Activated CD4-positive, alpha-beta T cell treated with anti-CD3 and anti-CD28 coated beads, Interleukin-10, Interleukin-2, amounts not matched to agents 100 ng/mL and 50 ng/mL, durations not matched to agents 16 hours and 8 hours (primary cell): ENCODE data around the gene CLCN3.
"Not testable (repeated sequence)": the region's sequence is repeated elsewhere in the genome, so short reads cannot be mapped to it uniquely, and the experiment has no call there.

Source experiments
- DNase-seq: peaks from one replicate; pipeline ENCODE4 v3.0.0-alpha.2; 2020

CLCN3 gene

DNA sequence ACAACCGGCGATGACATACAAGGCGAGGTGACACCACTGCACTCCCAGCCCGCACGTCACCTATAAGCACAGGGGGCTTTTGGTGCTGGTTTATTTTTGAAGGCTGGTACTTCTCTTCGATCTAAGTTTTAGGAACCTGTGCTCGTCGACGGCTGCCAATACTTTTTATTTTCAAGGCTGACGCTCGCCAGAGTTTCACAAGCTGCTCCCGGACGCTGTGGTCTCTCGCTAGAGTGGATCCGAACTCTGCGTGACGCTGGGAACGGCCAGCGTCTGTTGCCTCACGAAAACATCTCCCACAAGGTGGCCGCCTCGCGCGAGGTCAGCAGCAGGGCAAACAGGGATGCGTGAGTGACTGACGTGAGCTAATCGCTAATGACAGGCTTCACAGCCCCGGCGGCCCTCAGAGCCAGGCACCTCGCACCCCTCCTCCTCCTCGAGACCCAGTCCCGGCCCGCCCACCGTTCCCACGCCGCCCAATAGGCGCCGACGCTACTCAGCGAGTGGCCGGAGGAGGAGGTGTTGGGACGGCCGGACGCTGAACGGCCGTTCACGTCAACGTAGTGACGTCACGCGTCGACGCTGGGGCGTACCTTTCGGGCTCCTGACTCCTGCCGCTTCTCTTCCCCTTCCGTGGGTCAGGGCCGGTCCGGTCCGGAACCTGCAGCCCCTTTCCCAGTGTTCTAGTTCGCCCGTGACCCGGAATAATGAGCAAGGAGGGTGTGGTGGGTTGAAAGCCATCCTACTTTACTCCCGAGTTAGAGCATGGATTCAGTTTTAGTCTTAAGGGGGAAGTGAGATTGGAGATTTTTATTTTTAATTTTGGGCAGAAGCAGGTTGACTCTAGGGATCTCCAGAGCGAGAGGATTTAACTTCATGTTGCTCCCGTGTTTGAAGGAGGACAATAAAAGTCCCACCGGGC lies at the start of gene CLCN3:
Gene CLCN3 (plus strand): TSS at position 621 of the 922 bp plus-strand sequence. CDS start 15,351 bp downstream, outside the sequence.
- DNase-seq: peak; percentile 98

DNA sequence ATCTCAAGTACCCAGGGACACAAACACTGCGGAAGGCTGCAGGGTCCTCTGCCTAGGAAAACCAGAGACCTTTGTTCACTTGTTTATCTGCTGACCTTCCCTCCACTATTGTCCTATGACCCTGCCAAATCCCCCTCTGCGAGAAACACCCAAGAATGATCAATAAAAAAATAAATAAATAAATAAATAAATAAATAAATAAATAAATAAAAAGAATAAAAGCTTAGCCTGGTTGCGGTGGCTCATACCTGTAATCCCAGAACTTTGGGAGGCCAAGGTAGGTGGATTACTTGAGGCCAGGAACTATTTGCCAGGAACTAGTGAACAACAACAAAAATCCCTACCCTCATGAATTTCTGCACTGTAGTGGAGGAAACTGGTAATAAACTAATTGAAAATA lies 49.4 kb upstream of the CLCN3 start:
- not testable (repeated sequence) for DNase-seq

DNA sequence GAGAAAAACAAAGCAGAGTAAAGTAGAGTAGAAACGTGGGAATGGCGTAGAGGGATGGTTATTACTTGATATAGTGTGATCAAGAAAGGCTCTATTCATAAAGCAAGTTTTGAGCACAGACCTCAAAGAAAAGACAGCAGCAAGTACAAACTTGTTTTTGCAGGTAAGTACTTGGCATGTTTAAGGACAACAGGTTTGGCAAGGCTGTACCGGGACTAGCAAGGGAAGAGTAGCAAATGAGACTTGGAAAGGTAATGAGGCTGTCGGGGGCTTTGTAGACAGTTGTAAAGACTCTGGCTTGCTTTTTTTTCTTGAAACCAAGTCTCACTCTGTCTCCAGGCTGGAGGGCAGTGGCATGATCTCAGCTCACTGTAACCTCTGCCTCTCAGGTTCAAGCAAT lies 48.9 kb upstream of the CLCN3 start:
- DNase-seq: no peak

DNA sequence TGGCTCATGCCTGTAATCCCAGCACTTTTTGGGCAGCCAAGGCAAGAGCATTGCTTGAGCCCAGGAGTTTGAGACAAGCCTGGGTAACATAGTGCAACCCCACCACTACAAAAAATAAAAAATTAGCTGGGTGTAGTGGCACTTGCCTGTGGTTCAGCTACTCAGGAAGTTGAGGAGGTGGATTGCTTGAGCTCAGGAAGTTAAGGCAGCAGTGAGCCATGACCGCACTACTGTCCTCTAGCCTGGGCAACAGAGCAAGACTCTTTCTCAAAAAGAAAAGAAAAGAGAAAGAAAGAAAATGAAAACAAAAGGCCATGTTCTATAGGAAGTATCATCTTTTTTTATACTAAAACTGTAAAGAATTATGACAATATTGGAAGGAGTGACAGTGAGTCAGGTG lies 46.5 kb upstream of the CLCN3 start:
- DNase-seq: no peak

DNA sequence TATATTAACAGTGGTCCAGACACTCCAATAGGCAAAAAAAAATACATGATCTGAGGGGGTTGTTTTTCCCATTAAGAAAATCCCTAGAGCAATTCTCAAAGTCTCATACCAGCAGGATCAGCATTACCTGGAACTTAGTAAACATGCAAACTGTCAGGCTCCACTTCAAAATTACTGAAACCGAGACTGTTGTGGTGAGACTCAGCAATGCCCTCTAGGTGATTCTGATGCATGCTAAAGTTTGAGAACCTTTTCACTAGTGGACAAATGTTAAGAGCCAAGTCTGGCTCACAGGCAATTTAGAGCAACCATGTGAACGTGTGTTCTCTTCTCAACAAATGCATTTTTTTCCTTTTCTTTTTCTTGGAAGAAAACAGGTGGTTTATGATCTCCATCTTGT lies 38.2 kb upstream of the CLCN3 start:
- peak; percentile 49 for DNase-seq

DNA sequence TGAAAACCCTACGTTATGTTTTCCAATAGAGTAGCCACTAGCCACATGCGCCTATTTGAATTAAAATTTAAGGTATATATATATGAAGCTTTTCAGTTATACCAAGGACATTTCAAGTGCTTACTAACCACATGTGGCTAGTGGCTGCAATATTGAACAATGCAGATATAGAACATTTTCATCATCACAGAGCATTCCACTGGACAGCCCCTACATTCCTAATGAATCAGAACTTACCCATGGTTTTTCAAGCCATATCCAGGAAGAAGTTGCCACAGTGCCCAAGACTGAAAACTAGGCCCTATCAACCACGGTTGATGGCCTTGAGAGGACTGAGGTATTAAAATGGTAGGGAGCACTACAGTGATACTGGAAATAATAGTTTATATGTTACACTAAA lies 37.7 kb upstream of the CLCN3 start:
- no peak for DNase-seq

DNA sequence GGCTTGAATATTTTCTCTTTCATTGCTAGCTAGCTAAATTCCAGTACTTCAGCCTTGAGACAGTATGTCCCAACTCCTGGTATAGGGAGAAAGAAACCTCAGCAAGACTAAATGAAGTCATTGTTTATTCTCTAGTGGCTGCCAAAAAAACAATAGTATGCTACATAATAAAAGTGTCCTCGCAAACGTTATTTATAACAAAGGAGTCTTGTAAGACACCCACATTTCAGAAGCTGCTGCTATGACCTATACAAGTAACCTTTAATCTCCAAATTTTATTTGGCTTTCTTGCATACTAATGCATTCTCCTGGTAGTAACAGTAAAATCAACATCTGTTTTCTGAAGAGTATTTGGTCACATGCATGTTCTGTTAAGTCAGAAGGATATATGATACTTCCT lies 36.8 kb upstream of the CLCN3 start:
- no peak for DNase-seq

DNA sequence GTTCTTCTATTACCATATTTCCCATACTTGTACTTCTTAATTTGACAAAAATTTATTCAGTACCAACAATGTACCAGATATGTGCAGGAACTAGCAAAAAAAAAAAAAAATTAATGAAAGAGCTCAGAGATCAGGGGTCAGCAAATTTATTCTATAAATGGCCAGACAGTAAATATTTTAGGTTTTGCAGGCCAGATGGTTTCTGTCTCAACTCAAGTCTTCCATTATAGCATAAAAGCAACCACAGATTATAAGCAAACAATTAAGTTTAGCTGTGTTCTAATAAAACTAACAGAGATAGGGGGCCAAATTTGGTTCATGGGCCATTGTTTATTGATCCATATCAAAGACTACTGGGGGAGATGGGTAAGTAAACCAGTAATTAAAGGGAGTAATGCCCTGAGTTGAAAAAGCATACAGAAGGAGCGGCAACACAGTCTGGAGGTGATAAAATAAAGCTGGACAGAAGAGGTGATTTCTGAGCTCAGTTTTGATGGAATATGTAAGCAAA lies 27.3 kb upstream of the CLCN3 start:
- DNase-seq: no peak

DNA sequence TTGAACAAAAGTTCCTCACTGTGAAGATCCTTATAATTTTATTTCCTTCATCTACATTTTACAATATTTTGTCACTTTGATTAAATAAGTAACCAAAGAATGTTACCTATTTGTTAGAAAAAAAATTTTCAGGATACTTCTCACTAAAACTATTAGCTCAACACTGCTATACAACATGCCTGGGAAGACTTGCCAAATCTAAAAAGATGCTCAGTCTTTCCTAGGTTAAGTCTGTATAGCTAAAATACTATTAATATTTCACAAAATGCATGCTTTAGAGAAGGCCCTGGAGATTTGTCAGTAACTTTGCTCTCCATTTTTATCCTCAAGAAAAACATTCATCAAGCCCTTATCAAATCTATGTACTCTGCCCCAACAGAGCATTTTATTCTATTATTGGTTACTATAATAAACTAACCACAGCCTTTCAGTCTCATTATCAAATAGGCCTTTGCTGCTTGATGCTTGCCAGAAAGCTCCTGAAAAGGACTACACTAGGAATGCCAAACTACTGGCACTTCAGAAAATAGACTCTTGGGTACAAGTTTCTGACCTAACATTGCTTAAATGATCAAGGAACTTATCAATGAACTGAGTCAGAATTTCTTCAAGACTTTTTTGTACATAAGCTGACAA lies 25.7 kb upstream of the CLCN3 start:
- no peak for DNase-seq

DNA sequence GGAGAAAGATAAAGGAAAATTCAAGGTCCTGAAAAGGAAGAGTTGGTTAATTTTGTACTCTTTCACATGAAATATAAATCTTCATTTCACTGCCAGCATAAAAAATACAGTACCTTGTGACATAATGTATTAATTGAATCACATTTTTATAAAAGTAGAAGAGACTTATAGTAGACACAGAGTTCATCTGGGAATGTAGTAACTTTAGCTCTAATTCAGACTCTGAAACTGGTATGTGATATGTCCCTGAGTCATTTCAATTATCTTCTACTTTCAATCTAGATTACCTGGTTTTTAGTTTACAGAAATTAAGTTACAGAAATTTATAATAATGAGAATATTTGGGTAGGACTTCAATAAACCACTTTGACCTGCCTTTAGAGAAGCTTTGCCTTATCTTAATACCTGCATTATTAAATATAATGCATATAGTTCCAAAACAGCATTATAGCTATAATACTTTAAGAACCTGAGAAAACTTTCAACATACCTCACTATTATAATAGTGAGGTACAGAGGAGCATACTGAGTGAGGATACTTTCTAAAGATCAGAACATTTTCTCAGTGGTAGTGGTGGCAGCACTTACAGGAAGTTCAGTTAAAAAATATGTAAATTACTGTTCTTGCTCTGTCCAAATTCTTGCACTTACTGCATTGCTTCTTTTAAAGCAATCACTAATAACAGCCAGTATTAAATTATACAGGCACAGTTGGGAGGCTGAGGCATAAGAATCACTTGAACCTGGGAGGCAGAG lies 19.2 kb upstream of the CLCN3 start:
- no peak for DNase-seq

DNA sequence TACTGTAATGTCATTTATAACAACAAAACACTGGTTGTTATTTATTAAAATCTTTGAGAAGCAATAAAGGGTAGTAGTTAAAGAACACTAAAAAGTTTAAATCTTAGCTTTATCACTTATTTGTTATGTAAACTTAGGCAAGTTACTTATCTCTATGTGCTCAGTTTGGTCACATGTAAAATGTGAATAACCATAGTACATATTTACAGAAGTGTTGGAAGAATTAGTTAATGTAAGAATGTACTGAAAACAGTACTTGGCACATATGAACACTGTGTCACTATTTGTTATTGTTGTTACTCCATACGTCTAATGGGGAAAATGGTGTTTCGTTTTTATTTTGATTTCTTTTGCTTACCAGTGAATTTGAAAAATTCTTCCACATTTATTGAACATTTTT lies 17.1 kb upstream of the CLCN3 start:
- no peak for DNase-seq

DNA sequence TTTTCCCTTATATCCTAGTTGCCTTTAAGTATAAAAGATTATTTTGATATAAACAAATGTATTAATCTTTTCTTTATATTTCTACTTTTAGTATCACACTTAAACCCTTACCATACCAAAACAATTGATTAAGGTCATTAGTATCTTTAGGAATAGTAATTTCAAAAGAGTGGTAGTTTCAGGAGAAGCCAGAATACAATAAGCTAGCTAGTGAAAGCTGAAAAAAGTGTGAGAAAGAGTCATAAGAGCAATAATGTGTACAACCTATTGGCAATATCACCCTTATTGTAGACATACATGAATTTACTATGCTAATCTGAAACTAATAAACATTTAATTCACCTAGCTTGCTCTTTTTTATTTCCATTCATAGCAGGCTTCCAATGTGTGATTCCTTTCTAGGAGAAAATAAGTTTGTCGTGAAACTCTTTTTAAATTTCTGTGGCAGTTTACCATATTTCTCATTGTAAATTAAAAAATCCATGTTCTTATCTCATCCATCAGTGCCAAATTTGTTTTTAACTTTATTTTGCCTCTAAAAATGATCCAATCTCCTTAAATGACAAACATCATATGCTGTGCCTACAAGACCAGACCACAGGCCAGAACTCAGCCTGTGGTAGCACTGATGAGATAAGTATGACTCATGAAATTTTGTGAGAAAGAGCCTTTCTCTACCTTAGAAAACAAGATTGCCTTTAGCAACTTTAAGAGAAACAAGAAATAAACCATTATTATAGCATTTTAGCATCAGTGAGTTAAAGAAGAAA lies 16.1 kb upstream of the CLCN3 start:
- DNase-seq: peak; percentile 67

DNA sequence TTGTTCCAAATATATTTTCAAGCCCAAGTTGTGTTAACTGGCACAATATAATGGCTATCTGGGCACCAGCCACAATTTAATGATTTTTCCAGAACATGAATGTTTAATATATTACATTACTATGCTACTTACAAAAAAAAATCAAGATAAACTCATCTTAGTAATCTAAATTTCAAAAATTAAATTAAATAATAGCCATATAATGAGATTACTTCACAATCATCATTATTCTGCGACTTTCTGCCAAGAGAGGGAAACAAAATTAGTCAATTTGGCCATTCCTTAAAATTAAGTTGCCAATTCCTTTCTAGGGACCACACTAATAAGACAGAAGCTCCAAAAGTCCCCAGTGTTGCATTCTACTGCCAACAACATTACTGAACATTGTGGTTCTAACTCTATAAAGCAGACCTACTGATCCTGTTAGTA lies 15.5 kb upstream of the CLCN3 start:
- DNase-seq: no peak

DNA sequence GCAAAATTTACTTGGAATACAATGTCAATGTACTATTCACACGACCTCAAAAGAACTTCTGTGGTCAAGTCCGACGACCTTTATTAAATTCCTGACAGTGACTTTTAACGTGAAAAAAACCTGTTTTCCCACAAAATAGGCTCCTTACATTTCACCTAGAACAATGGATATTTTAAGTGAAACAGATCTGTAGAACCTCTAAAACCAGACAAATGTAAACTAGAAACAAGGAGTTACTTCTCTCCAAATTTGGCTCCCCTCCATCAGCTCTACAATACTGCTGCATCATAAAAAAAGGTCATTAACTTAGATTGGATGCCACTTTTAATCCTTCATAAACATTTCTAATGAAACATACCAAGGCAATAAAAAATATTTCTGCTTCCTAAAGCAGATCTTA lies 9.2 kb upstream of the CLCN3 start:
- no peak for DNase-seq

DNA sequence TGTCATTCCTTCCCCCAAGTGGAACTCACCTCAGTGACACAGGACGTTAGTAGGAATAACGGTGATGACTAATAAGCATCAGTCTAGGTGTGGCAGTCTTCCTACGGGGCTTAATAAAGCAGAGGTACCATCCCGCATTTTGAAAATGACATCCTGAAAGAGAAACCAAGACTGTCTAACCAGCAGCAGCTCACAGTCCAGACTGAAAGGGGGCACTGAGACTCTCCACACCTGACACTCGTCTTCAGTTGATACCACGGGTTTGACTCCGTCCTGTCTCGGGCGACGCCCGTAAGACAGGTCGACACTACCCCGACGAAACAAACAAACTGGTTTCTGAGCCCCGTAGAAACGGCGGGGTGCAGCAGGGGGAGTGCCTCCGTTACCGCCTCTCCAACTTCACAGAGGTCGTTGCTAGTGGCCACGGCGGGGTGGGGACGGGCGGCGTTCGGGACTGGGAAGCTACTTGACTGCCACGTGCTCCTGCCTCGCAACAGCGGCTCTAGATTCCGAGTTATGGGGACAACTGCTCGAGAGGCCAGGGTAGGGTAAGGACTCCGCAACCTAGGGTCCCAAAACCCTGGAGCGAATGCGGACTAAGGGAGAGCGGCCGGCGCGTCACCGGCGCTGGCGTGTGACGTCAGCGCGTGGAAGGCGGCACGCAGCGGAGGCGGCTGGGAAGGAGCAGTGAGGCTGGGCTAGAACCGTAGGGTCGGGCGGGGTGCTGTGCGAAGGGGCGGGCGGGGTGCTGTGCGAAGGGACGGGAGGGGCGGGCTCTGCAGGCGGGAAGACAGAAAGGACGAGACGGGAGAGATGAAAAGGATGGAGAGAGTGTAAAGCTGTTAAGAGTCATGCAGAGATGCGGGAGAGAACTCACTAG lies 8.1 kb upstream of the CLCN3 start, which contains the start of gene NEK1:
Gene NEK1 (minus strand): TSS at position 593 of the 880 bp plus-strand sequence. CDS start 9,953 bp downstream, outside the sequence.
- peak; percentile 94 for DNase-seq

DNA sequence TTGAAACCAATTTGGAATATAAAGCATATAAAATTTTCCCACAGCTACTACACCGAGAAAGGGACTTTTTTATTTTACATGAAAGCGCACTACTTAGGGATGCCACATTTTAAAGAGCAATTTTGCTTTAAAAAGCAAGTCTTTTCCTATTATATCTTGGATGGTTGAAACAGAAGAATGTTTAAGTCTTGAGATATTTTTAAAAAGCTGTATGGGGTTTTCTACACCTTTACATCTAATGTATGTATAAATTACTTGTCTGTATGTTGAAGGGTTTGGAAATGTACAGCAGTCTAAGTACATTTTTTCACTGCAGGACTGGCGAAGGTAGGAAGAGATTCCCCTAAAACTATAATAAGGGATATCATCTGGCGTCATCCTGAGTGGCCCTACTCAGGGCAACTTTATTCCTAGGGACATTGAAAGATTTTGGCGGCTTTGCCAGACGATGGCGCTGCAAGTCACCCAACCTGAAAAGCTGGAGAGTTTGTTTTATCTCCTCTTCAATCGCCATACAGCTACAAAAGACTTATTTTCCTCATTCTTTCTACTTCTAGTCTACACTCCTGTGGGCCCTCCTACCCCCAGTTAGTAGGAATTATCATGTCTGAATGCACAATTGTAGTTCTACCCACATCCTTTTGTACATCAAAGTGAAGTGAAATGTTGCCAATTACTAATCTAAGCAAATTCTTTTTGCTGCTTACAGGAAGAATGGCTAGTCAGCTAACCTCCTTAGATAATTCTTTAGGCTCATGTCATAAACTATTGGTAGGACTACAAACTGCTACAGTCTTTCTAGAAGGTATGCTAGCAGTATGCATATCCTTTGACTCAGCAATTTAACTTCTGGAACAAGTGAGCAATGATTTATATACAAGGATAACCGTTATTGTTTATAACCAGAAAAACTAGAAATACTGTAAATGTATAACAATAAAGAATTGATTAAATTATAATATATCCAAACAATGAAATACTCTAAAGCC lies 7.2 kb upstream of the CLCN3 start:
- DNase-seq: peak; percentile 80

DNA sequence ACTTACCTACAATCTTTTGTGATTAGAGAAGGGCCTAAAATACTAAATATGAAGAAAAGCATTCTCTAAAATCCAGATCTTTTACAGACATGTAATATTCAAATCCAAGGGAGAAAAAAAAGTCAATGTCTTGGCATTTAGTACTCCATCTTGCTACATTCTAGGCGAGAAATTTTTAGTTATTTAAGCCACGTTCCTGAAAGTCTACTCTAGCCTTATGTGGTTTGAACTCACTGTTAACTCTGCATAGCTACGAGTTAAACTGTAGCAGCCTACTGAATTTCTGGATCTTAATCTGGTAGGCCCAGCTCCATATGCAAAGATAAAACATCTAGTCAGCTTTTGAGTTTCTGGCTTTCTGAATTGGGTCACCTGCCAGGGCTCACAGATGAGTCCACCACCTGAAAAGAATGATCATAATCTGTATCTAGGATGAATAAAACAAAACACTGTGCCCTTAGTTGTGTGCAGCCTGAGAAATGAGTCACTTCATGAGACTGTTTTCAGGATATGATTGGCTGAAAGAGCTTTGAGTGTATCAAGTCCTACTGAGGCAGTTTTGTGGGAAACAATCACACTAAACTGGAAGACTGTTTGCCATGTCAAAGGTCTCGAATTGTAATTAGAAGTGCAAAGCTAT lies 4.8 kb upstream of the CLCN3 start:
- peak; percentile 77 for DNase-seq

DNA sequence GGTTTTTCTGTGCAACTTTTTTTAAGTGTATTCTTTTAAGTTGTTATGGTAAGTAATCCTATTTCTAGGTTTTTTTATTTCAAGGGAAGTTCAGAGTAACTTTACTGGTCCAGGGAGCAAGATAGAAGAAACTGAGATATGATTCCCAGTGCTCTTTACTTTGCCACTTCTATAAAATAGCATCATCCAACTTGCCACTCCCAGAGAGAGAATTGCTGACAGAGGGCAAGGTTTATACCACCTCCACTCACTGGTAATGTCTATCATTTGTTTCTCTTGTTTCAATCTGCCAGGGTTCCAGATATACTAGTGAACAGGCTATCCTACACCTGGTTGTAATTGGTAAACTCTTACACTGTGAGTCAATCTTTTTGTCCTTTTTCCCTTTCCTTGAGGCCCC lies 3.5 kb upstream of the CLCN3 start:
- DNase-seq: no peak

DNA sequence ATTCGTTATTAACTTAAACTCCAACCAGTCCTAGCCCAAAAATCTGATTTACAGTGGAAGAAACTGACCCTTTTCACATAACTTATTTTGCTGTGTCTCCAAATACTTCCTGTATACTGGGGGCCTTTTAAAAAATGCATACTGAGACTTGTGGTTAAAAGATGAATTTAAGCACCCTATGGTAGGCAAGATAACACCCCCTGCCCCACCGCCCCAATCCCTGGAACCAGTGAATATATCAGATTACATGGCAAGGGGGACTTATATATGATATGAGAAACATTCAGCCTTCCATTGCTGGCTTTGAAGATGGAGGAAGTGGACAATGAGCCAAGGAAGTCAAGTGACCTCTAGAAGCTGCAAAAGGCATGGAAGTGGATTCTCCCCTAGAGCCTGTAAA lies 3.1 kb upstream of the CLCN3 start:
- no peak for DNase-seq

DNA sequence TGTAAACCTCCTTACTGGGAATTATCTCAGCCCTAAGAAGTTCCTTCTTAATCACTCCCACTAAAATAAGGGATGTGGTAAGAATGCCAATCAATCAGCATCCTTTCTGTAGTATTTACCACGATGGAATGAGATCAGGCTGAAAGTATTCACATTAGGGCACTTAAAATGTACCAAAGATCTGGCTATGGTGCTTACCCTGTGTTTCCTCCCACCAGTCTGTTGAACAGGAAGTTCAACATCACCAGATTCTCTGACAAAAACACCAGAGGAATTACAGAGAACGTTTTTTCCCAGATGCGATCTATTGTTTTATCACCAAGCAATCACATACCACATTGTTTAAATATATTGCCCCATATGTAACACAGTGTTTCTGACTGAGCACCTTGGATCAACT lies 2.1 kb upstream of the CLCN3 start:
- no peak for DNase-seq
